HFFc6 (cell line): Measurements from ENCODE around the gene HPGDS. TPM values are rescaled to one million over a fixed set of nuclear protein-coding genes. Genes with fewer than 3 reads are reported as not detected.

Source experiments
- DNase-seq: peaks from one replicate; pipeline ENCODE4 v3.0.0-alpha.2; 2018
- H3K27ac Mint-ChIP-seq: 2 replicates; pipeline ENCODE4 v1.8.0; 2020; ENCODE audit warnings: mild to moderate bottlenecking, mixed read lengths
- H3K27me3 Mint-ChIP-seq: 2 replicates; pipeline ENCODE4 v1.8.0; 2021; ENCODE audit warnings: mild to moderate bottlenecking, moderate library complexity, mixed read lengths; ENCODE audit not compliant: insufficient read depth
- H3K36me3 Mint-ChIP-seq: 2 replicates; pipeline ENCODE4 v1.8.0; 2021; ENCODE audit warnings: low read depth, mixed read lengths
- H3K4me1 Mint-ChIP-seq: 2 replicates; pipeline ENCODE4 v1.8.0; 2020; ENCODE audit warnings: low read depth, mixed read lengths
- H3K4me3 Mint-ChIP-seq: 2 replicates; pipeline ENCODE4 v1.8.0; 2020; ENCODE audit warnings: mild to moderate bottlenecking, moderate library complexity, mixed read lengths
- H3K9me3 Mint-ChIP-seq: 2 replicates; pipeline ENCODE4 v1.8.0; 2020; ENCODE audit warnings: mild to moderate bottlenecking, mixed read lengths
- CTCF ChIP-seq: fragments of 200-600 bp; sonication (generic); IDR thresholded peaks from 2 replicates; pipeline ENCODE4 v1.5.0; 2021; ENCODE audit warnings: antibody characterized with exemption, mild to moderate bottlenecking
- total RNA-seq, 6 experiments: library from RNA; stranded (reverse); fragmentation: NEBNext Ultra II Directional; extraction: Animal tissue kit (Norgen Biotek cat#: 25700); gene quantifications; 2 replicates in 1 of 6; 3 replicates in 5 of 6; pipeline ENCODE4 v1.2.3, GENCODE V29; 2021

The HPGDS gene
- total RNA-seq, 6 experiments from 2014 or later, result not detected

GRCh38 chr4:94371290-94371689 is 28.7 kb upstream of the HPGDS start:
- Mint-ChIP-seq H3K9me3 (peaks cover 9% of the 10 kb centered on the region; the same call in 1 of the 2 replicates), H3K27ac (no peak overlapping the region), H3K27me3 (peaks cover 23% of the 10 kb centered on the region), H3K4me3 (no peak overlapping the region), H3K4me1 (no peaks in the 10 kb centered on the region), H3K36me3 (no peaks in the 10 kb centered on the region)
- no peak for DNase-seq
- no peak for TF ChIP-seq CTCF

GRCh38 chr4:94370533-94371254 is 28.1 kb upstream of the HPGDS start:
- Mint-ChIP-seq H3K4me3 (no peak overlapping the region), H3K27ac (no peak overlapping the region), H3K36me3 (no peaks in the 10 kb centered on the region), H3K9me3 (peaks cover 9% of the 10 kb centered on the region; the same call in 1 of the 2 replicates), H3K27me3 (peaks cover 23% of the 10 kb centered on the region), H3K4me1 (no peaks in the 10 kb centered on the region)
- DNase-seq, result no peak
- TF ChIP-seq CTCF, result no peak

GRCh38 chr4:94369046-94369445 is 26.4 kb upstream of the HPGDS start:
- no peaks in the 10 kb centered on the region for H3K36me3 Mint-ChIP-seq
- H3K4me1 Mint-ChIP-seq, result no peaks in the 10 kb centered on the region
- peaks cover 23% of the 10 kb centered on the region for H3K27me3 Mint-ChIP-seq
- peaks cover 9% of the 10 kb centered on the region; the same call in 1 of the 2 replicates for H3K9me3 Mint-ChIP-seq
- no peak overlapping the region for H3K4me3 Mint-ChIP-seq
- DNase-seq, result no peak
- H3K27ac Mint-ChIP-seq, result no peak overlapping the region
- no peak for TF ChIP-seq CTCF

- TF ChIP-seq CTCF, result no peak
- Mint-ChIP-seq H3K27ac (no peak overlapping the region), H3K27me3 (peaks cover 21% of the 10 kb centered on the region), H3K4me1 (no peaks in the 10 kb centered on the region), H3K4me3 (no peak overlapping the region), H3K36me3 (no peaks in the 10 kb centered on the region), H3K9me3 (peaks cover 9% of the 10 kb centered on the region; the same call in 1 of the 2 replicates)
- no peak for DNase-seq
Measured at GRCh38 chr4:94368459-94368858, 25.8 kb upstream of the HPGDS start.

GRCh38 chr4:94365304-94365703 is 22.7 kb upstream of the HPGDS start:
- Mint-ChIP-seq H3K4me1 (no peaks in the 10 kb centered on the region), H3K4me3 (no peak overlapping the region), H3K9me3 (peaks cover 9% of the 10 kb centered on the region; the same call in 1 of the 2 replicates), H3K27me3 (peaks cover 19% of the 10 kb centered on the region), H3K36me3 (no peaks in the 10 kb centered on the region), H3K27ac (no peak overlapping the region)
- no peak for TF ChIP-seq CTCF
- DNase-seq, result no peak
